Measurements from ENCODE around the gene HOMER2.

Gene HOMER2

DNA sequence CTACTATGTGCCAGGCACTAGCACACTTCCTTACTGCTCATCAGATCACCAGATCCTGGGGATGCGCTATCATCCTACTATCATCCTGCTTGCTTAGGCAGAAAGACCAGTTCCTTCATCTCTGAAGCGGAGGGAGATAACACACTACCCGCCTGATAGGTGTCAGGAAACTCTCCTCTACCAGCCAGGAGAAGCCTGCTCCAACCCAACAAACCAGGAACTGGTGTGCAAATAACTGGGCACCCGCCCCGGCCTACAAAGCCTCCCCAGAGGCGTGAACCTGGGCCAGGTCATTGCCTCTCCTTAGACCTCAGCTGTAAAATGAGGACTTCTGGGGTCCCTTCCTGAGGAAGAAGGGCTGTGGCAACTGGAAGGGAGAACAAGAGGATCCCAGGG, 61.5 kb downstream of the HOMER2 start:
- Histone ChIP-seq H3K4me1 (ENCODE audit: insufficient read depth, low read length) (no peaks in the 10 kb centered on the region), H3K4me2 (ENCODE audit: insufficient read depth, low read length) (no peak overlapping the region), H3K27me3 (ENCODE audit: insufficient read depth, low read length, poor library complexity) (no peaks in the 10 kb centered on the region), H3K9ac (ENCODE audit: low read depth, low read length) (no peak overlapping the region), H2AFZ (ENCODE audit: low read depth, low read length) (no peak overlapping the region), H3K36me3 (ENCODE audit: insufficient read depth, low read length) (no peaks in the 10 kb centered on the region), H3K9me3 (ENCODE audit: insufficient read depth, low read length, severe bottlenecking) (no peaks in the 10 kb centered on the region), H3K27ac (ENCODE audit: low read length) (no peak overlapping the region), H4K20me1 (ENCODE audit: insufficient read depth, low read length) (no peaks in the 10 kb centered on the region), H3K79me2 (ENCODE audit: insufficient read depth, low read length) (no peaks in the 10 kb centered on the region), H3K4me3 (ENCODE audit: low read depth in 1 of 2, low read length in 2 of 2) (no peak overlapping the region)
- TF ChIP-seq, protein P1, sequence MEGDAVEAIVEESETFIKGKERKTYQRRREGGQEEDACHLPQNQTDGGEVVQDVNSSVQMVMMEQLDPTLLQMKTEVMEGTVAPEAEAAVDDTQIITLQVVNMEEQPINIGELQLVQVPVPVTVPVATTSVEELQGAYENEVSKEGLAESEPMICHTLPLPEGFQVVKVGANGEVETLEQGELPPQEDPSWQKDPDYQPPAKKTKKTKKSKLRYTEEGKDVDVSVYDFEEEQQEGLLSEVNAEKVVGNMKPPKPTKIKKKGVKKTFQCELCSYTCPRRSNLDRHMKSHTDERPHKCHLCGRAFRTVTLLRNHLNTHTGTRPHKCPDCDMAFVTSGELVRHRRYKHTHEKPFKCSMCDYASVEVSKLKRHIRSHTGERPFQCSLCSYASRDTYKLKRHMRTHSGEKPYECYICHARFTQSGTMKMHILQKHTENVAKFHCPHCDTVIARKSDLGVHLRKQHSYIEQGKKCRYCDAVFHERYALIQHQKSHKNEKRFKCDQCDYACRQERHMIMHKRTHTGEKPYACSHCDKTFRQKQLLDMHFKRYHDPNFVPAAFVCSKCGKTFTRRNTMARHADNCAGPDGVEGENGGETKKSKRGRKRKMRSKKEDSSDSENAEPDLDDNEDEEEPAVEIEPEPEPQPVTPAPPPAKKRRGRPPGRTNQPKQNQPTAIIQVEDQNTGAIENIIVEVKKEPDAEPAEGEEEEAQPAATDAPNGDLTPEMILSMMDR (IDR thresholded peaks at IDR 0.05; ENCODE audit: borderline replicate concordance, extremely low read depth, low read length, poor library complexity, severe bottlenecking) = no peak
- no peak for TF ChIP-seq EZH2 (IDR thresholded peaks at IDR 0.05; ENCODE audit: borderline replicate concordance, low read depth, low read length, severe bottlenecking)
- ATAC-seq (ENCODE audit: insufficient read depth, low read depth) (no peak), DNase-seq (no peak)

DNA sequence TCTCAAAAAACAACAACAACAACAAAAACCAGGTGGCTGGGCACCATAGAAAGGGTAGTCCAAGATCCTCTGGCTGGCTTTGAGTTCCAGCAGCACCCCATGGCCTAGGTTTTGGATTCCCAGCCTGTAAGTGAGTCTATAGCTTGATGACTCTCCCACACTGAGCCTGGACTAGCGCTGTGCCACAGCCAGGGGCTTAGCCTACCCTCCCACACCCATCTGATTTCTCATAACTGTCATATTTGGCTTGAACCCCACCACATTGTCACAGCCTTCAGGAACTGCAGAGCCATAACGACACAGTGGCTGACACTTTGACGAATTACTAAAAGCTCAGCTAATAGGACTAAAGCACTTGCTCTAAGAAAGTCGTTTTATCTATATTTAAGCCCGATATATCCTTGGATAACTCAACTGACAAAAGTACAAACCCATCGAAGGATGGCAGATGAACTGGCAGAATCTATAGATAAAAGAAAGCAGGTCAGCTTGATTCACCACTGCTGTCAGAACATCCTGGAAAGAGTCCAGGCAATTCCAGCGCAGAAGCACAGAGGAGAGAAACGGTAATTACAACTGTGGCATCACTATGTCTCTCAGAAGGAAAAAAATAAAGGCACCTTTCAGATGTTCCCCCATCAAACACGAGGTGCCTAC, 62.1 kb downstream of the HOMER2 start:
- H3K9ac ChIP-seq (ENCODE audit: low read depth, low read length) = no peak overlapping the region
- H2AFZ ChIP-seq (ENCODE audit: low read depth, low read length) = no peak overlapping the region
- no peaks in the 10 kb centered on the region for H3K9me3 ChIP-seq (ENCODE audit: insufficient read depth, low read length, severe bottlenecking)
- no peak overlapping the region for H3K4me3 ChIP-seq (ENCODE audit: low read depth in 1 of 2, low read length in 2 of 2)
- no peaks in the 10 kb centered on the region for H4K20me1 ChIP-seq (ENCODE audit: insufficient read depth, low read length)
- H3K4me2 ChIP-seq (ENCODE audit: insufficient read depth, low read length) = no peak overlapping the region
- H3K27me3 ChIP-seq (ENCODE audit: insufficient read depth, low read length, poor library complexity) = no peaks in the 10 kb centered on the region
- H3K79me2 ChIP-seq (ENCODE audit: insufficient read depth, low read length) = no peaks in the 10 kb centered on the region
- no peaks in the 10 kb centered on the region for H3K36me3 ChIP-seq (ENCODE audit: insufficient read depth, low read length)
- H3K4me1 ChIP-seq (ENCODE audit: insufficient read depth, low read length) = no peaks in the 10 kb centered on the region
- DNase-seq (no peak), ATAC-seq (ENCODE audit: insufficient read depth, low read depth) (no peak)
- no peak overlapping the region for H3K27ac ChIP-seq (ENCODE audit: low read length)
- TF ChIP-seq, protein P1 (IDR thresholded peaks at IDR 0.05; ENCODE audit: borderline replicate concordance, extremely low read depth, low read length, poor library complexity, severe bottlenecking) = no peak
- TF ChIP-seq EZH2 (IDR thresholded peaks at IDR 0.05; ENCODE audit: borderline replicate concordance, low read depth, low read length, severe bottlenecking) = no peak

DNA sequence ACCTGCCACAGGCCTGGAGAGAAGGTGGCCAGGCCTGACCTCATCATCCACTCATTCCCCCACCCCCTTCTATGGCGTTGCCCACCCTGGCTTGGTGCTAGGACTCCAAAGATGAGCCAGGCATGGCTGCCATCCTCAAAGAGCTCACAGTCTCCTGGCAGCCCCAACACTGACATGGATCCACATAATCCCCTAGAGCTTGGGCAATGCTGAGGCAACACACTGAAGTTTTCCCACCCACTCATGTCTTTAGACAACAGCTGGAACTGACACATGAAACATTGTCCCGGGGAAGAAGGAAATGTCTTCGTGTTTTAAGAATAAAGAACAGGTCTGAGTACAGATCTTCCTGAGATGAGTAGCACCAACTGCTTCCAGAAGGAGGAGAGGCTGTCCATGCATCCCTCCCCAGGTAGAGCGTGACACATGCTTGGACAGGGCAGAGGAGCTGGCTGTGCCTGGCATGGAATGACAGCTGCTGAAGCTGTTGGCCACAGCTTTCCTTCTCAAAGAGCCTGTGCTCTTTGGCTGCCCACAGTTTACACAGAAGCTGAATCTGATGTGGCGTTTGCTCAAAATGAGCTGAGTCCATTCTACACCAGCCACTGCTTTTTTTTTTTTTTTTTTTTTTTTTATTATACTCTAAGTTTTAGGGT, 70.1 kb downstream of the HOMER2 start:
- Histone ChIP-seq H3K4me3 (ENCODE audit: low read depth in 1 of 2, low read length in 2 of 2) (no peak overlapping the region), H3K79me2 (ENCODE audit: insufficient read depth, low read length) (no peaks in the 10 kb centered on the region), H2AFZ (ENCODE audit: low read depth, low read length) (no peak overlapping the region), H3K9me3 (ENCODE audit: insufficient read depth, low read length, severe bottlenecking) (no peaks in the 10 kb centered on the region), H3K4me1 (ENCODE audit: insufficient read depth, low read length) (no peaks in the 10 kb centered on the region), H3K27ac (ENCODE audit: low read length) (no peak overlapping the region), H3K9ac (ENCODE audit: low read depth, low read length) (no peak overlapping the region), H3K4me2 (ENCODE audit: insufficient read depth, low read length) (no peak overlapping the region), H3K27me3 (ENCODE audit: insufficient read depth, low read length, poor library complexity) (no peaks in the 10 kb centered on the region), H3K36me3 (ENCODE audit: insufficient read depth, low read length) (no peaks in the 10 kb centered on the region), H4K20me1 (ENCODE audit: insufficient read depth, low read length) (no peaks in the 10 kb centered on the region)
- no peak for TF ChIP-seq EZH2 (IDR thresholded peaks at IDR 0.05; ENCODE audit: borderline replicate concordance, low read depth, low read length, severe bottlenecking)
- TF ChIP-seq, protein P1 (IDR thresholded peaks at IDR 0.05; ENCODE audit: borderline replicate concordance, extremely low read depth, low read length, poor library complexity, severe bottlenecking) = no peak
- no peak for ATAC-seq (ENCODE audit: insufficient read depth, low read depth)
- DNase-seq = no peak

Data from DND-41 (cell line).